WERI-Rb-1 (cell line): Measurements from ENCODE around the gene CLIP2.

ENCODE experiments used
- DNase-seq: peaks from one replicate; pipeline ENCODE4 v3.0.0-alpha.2; 2020
- H3K27ac ChIP-seq: fragments of 250-450 bp; sonication (Bioruptor Pico); 2 replicates; pipeline ENCODE4 v1.5.1; 2020; ENCODE audit warnings: mild to moderate bottlenecking, moderate library complexity
- H3K27me3 ChIP-seq: fragments of 250-450 bp; sonication (Bioruptor Pico); 2 replicates; pipeline ENCODE4 v1.5.1; 2021; ENCODE audit warnings: mild to moderate bottlenecking, low read depth, moderate library complexity; ENCODE audit not compliant: insufficient read depth, severe bottlenecking
- H3K36me3 ChIP-seq: fragments of 250-450 bp; sonication (Bioruptor Pico); 2 replicates; pipeline ENCODE4 v1.5.1; 2020; ENCODE audit warnings: mild to moderate bottlenecking, moderate library complexity
- H3K4me3 ChIP-seq: 2 replicates; pipeline ENCODE4 v1.5.1; 2011; ENCODE audit warnings: low read depth, mild to moderate bottlenecking, control low read depth, low read length
- H3K9me3 ChIP-seq: fragments of 250-450 bp; sonication (Bioruptor Pico); 2 replicates; pipeline ENCODE4 v1.5.1; 2021; ENCODE audit warnings: mild to moderate bottlenecking, moderate library complexity; ENCODE audit not compliant: severe bottlenecking
- TF ChIP-seq, protein P1 (sequence below): IDR thresholded peaks from 2 replicates; pipeline ENCODE4 v1.5.1; 2011; ENCODE audit warnings: low read depth, mild to moderate bottlenecking, control low read depth, inconsistent platforms, low read length

The CLIP2 gene

DNA sequence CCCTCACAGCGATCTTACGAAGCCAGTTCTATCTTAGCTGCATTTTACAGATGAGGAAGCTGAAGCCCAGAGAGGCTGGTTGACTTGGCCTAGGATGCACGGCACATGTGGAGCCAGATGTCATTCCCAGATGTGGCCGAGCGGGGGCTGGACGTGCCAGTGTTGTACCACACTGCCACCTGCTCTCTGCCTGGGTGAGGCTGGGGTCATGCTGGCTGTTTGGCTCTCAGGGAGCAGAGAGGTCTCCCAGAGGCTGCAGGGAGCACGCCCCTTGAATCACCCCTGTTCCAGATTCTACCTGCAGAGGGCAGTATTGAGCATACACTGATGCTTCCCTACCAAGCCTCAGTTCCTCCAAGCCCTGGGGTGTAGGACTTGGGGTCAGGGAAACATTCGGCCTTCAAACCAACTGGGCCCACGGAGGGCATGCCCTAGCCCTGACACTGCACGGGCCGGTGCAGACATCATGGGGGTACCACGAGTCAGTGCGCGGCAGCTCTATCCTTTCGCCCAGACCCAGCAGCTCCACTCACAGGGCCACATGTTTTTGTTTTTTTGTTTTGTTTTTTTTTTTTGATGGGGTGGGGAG, 160.7 kb downstream of the CLIP2 start:
- H3K27ac ChIP-seq: no peak overlapping the region
- peak; percentile 66 for DNase-seq
- TF ChIP-seq, protein P1, sequence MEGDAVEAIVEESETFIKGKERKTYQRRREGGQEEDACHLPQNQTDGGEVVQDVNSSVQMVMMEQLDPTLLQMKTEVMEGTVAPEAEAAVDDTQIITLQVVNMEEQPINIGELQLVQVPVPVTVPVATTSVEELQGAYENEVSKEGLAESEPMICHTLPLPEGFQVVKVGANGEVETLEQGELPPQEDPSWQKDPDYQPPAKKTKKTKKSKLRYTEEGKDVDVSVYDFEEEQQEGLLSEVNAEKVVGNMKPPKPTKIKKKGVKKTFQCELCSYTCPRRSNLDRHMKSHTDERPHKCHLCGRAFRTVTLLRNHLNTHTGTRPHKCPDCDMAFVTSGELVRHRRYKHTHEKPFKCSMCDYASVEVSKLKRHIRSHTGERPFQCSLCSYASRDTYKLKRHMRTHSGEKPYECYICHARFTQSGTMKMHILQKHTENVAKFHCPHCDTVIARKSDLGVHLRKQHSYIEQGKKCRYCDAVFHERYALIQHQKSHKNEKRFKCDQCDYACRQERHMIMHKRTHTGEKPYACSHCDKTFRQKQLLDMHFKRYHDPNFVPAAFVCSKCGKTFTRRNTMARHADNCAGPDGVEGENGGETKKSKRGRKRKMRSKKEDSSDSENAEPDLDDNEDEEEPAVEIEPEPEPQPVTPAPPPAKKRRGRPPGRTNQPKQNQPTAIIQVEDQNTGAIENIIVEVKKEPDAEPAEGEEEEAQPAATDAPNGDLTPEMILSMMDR: peak; percentile 88

DNA sequence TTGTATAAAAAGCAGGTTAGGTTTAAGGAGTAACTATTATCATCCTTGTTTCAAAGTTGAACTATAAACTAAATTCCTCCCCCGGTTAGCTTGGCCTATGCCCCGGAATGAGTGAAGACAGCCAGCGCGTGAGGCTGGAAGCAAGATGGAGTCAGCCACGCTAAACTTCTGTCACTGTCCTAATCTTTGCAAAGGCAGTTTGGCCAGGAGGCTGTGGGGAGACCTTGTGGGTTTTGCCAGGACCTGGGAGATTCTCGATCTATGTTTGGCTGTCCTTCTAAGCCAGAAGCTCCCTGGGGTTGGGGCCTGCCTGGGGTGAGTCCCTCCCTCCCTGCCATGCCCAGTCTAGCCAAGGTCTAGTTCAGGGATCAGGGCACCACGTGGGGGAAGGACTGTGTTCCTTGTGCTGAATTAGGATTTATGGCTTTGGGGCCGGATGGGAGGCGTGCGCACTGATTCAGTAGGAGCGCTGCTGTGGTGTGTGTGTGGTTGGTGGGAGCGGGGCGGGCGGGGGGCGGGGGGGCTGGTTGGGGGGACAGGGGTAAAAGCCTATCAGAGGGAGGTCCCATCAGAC, 163.6 kb downstream of the CLIP2 start:
- H3K36me3 ChIP-seq: peaks cover 26% of the 10 kb centered on the region
- H3K27ac ChIP-seq: peak overlapping the region; percentile 96
- peak; percentile 89 for DNase-seq
- H3K4me3 ChIP-seq: peak overlapping the region; percentile 88
- no peaks in the 10 kb centered on the region for H3K9me3 ChIP-seq
- TF ChIP-seq, protein P1: no peak
- no peaks in the 10 kb centered on the region for H3K27me3 ChIP-seq

More for the DNA sequence above, 160.7 kb downstream of the CLIP2 start:
- no peak overlapping the region for H3K4me3 ChIP-seq
- no peaks in the 10 kb centered on the region for H3K9me3 ChIP-seq
- 0 out of 2 replicates have a peak, but pooled peaks cover 5% of the 10 kb centered on the region for H3K36me3 ChIP-seq
- no peaks in the 10 kb centered on the region for H3K27me3 ChIP-seq

DNA sequence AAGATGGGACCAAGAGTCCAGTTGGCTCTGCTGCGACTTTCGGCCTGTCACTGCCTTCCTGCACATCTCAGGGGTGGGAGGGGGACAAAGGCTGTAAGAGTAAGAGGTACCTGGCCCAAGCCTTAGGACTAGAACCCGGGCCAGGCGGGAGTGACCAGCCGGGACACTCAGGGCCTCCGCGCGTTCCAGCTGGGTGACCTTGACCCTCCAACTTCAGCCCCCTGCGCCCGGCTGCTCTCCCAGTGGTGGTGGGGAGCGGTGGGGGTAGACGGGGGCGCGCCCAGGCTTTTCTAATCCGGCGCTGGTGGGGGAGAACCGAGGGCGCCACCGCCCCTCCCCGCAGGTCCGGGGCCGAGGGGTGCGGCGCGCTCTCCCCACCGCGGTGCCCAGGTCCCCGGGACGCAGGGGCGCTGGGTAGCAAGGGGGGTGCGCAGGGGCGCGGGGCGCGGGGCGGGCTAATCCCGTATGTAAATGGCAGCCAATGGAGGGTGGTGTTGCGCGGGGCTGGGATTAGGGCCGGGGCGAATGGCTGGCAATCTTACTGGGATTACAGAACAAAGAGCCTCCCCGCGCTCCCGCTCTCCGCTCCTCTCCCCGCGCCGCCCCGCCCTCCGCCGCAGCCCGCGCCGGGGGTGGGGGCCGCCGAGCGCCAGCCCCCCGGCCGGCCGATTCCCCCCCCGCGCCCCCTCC, 164.3 kb downstream of the CLIP2 start, which contains the start of gene GTF2IRD1:
TSS of gene GTF2IRD1 (plus strand) at position 585 of the 690 bp plus-strand sequence. CDS start 54,175 bp downstream, outside the sequence.
- Histone ChIP-seq H3K27me3 (no peaks in the 10 kb centered on the region), H3K9me3 (no peaks in the 10 kb centered on the region), H3K4me3 (peak within 1 kb of the TSS; percentile 89), H3K36me3 (peaks cover 29% of the 10 kb centered on the region), H3K27ac (peak within 1 kb of the TSS; percentile 96)
- TF ChIP-seq, protein P1: no peak
- peak; percentile 96 for DNase-seq

DNA sequence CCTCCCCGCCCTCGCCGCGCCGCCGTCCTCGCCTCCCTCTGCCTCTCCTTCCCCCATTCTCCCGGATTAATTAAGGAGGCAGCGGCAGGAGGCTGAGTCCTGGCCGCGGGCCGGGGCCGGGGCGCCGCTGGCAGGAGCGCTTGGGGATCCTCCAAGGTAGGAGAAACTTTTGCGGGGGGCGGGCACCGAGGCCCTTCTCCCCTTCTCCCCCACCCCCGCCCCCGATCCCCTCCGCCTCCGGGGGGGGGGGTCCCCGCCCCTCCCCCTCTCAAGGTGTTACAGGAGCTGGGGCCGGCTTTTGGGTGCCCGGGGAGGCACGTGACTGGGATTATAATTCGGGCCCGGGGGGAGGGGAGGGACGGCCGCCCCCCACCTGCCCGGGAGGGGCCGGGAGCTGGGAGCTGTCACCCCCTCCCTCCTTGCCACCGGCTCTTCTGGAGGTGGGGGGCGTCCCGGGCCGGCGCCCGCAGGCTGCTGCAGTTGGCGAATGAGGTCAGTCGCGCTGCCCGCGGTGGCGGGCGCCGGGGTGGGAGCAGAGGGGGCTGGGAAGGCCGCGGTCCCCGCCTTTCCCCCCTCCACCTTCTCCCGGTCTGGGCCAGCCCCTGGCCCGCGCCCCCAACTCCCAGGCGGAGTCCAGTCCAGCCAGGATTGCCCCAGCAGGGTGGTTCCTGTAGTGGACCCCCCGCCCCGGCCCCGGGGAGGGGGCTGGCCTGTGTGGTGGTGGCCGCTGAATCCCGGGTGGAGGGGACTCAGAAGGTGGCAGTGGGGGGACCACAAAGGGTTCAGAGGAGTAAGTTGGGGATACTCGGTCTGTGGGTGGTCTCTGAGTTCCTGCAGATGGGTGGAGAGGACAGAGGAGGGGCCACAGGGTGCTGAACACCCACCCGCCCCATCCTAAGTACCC, 165.1 kb downstream of the CLIP2 start:
- DNase-seq: peak; percentile 55
- peak overlapping the region; percentile 96 for H3K27ac ChIP-seq
- H3K9me3 ChIP-seq: no peaks in the 10 kb centered on the region
- H3K36me3 ChIP-seq: peaks cover 37% of the 10 kb centered on the region
- H3K27me3 ChIP-seq: no peaks in the 10 kb centered on the region
- peak overlapping the region; percentile 89 for H3K4me3 ChIP-seq
- TF ChIP-seq, protein P1: no peak

DNA sequence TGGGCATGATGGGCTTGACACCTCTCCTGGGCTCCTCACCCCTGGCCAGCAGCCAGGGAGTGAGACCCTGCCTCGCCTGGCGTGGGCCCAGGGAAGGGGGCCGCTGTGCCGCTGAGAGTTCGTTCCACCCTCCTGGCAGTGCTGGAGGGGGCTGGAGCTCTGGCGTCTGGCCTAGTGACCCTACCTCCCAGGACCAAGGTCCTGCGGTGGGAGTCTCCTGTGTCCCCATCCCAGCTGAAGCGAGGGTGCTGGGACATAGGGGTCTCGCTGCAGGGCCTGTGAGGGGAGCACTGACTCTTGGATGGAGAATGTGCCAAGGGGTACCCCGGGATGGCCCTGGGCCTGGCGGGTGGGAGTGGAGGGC, 165.7 kb downstream of the CLIP2 start:
- H3K27ac ChIP-seq: peak overlapping the region; percentile 96
- peak overlapping the region; percentile 89 for H3K4me3 ChIP-seq
- TF ChIP-seq, protein P1: no peak

More for the DNA sequence above, 165.7 kb downstream of the CLIP2 start:
- Histone ChIP-seq H3K27me3 (no peaks in the 10 kb centered on the region), H3K36me3 (peaks cover 41% of the 10 kb centered on the region), H3K9me3 (no peaks in the 10 kb centered on the region)
- no peak for DNase-seq
